ENCODE measurements around the gene MRPL20.
"Not testable (repeated sequence)": the region's sequence is repeated elsewhere in the genome, so short reads cannot be mapped to it uniquely, and the experiment has no call there.

The MRPL20 gene

GRCh38 chr1:1417396-1417795 is 10.3 kb upstream of the MRPL20 start:
- WGBS, result 77% methylated on average over 5 of the region's 5 CpGs
- H3K27me3 ChIP-seq (ENCODE audit: insufficient read depth, low read length); H3K4me3 ChIP-seq (ENCODE audit: low read length); H3K27ac ChIP-seq (ENCODE audit: low read depth, low read length); H3K36me3 ChIP-seq (ENCODE audit: insufficient read depth, low read length); H3K9ac ChIP-seq (ENCODE audit: low read depth, low read length); H3K9me3 ChIP-seq (ENCODE audit: insufficient read depth, low read depth, low read length): not testable (repeated sequence)
- H3K4me1 ChIP-seq (ENCODE audit: insufficient read depth, low read length), result peaks cover 12% of the 10 kb centered on the region

GRCh38 chr1:1415751-1416150 is 8.7 kb upstream of the MRPL20 start:
- WGBS, result 82% methylated on average over 13 of the region's 13 CpGs
- H3K4me3 ChIP-seq (ENCODE audit: low read length), result no peak overlapping the region
- no peak overlapping the region for H3K9ac ChIP-seq (ENCODE audit: low read depth, low read length)
- no peaks in the 10 kb centered on the region for H3K27me3 ChIP-seq (ENCODE audit: insufficient read depth, low read length)
- H3K9me3 ChIP-seq (ENCODE audit: insufficient read depth, low read depth, low read length), result peaks cover 5% of the 10 kb centered on the region; the same call in 1 of the 2 replicates
- no peaks in the 10 kb centered on the region for H3K36me3 ChIP-seq (ENCODE audit: insufficient read depth, low read length)
- no peak overlapping the region for H3K27ac ChIP-seq (ENCODE audit: low read depth, low read length)
- peaks cover 8% of the 10 kb centered on the region; the same call in 1 of the 2 replicates for H3K4me1 ChIP-seq (ENCODE audit: insufficient read depth, low read length)

GRCh38 chr1:1412311-1412902 is 5.3 kb upstream of the MRPL20 start:
- 96% methylated on average over 10 of the region's 11 CpGs for WGBS
- not testable (repeated sequence) for H3K9me3 ChIP-seq (ENCODE audit: insufficient read depth, low read depth, low read length); H3K36me3 ChIP-seq (ENCODE audit: insufficient read depth, low read length); H3K4me3 ChIP-seq (ENCODE audit: low read length); H3K9ac ChIP-seq (ENCODE audit: low read depth, low read length); H3K27me3 ChIP-seq (ENCODE audit: insufficient read depth, low read length); H3K27ac ChIP-seq (ENCODE audit: low read depth, low read length)
- H3K4me1 ChIP-seq (ENCODE audit: insufficient read depth, low read length), result peaks cover 25% of the 10 kb centered on the region

GRCh38 chr1:1411626-1412025 is 4.5 kb upstream of the MRPL20 start:
- peaks cover 25% of the 10 kb centered on the region for H3K4me1 ChIP-seq (ENCODE audit: insufficient read depth, low read length)
- no peaks in the 10 kb centered on the region for H3K27me3 ChIP-seq (ENCODE audit: insufficient read depth, low read length)
- WGBS, result 92% methylated on average over 13 of the region's 13 CpGs
- peak overlapping the region; percentile 41; the same call in 1 of the 2 replicates for H3K27ac ChIP-seq (ENCODE audit: low read depth, low read length)
- H3K4me3 ChIP-seq (ENCODE audit: low read length), result no peak overlapping the region
- H3K9me3 ChIP-seq (ENCODE audit: insufficient read depth, low read depth, low read length), result peaks cover 5% of the 10 kb centered on the region; the same call in 1 of the 2 replicates
- no peak overlapping the region for H3K9ac ChIP-seq (ENCODE audit: low read depth, low read length)
- H3K36me3 ChIP-seq (ENCODE audit: insufficient read depth, low read length), result peaks cover 7% of the 10 kb centered on the region

- WGBS, result 13% methylated on average over 6 of the region's 8 CpGs
- H3K4me3 ChIP-seq (ENCODE audit: low read length), result peak overlapping the region; percentile 27; the same call in 1 of the 2 replicates
- H3K4me1 ChIP-seq (ENCODE audit: insufficient read depth, low read length), result peaks cover 22% of the 10 kb centered on the region
These were observed 3.1 kb upstream of the MRPL20 start for GRCh38 chr1:1410238-1410637.

GRCh38 chr1:1407636-1408318 is 684 bp upstream of the MRPL20 start:
- peaks cover 38% of the 10 kb centered on the region for H3K36me3 ChIP-seq (ENCODE audit: insufficient read depth, low read length)
- H3K27me3 ChIP-seq (ENCODE audit: insufficient read depth, low read length), result no peaks in the 10 kb centered on the region
- H3K4me1 ChIP-seq (ENCODE audit: insufficient read depth, low read length), result peaks cover 22% of the 10 kb centered on the region
- peak overlapping the region; percentile 96 for H3K4me3 ChIP-seq (ENCODE audit: low read length)
- 8% methylated on average over 41 of the region's 41 CpGs for WGBS
- peak overlapping the region; percentile 98 for H3K27ac ChIP-seq (ENCODE audit: low read depth, low read length)
- H3K9me3 ChIP-seq (ENCODE audit: insufficient read depth, low read depth, low read length), result peaks cover 5% of the 10 kb centered on the region; the same call in 1 of the 2 replicates
- H3K9ac ChIP-seq (ENCODE audit: low read depth, low read length), result peak overlapping the region; percentile 97

More at GRCh38 chr1:1410238-1410637, 3.1 kb upstream of the MRPL20 start:
- H3K9me3 ChIP-seq (ENCODE audit: insufficient read depth, low read depth, low read length); H3K27me3 ChIP-seq (ENCODE audit: insufficient read depth, low read length): not testable (repeated sequence)
- peak overlapping the region; percentile 98 for H3K27ac ChIP-seq (ENCODE audit: low read depth, low read length)
- peaks cover 17% of the 10 kb centered on the region for H3K36me3 ChIP-seq (ENCODE audit: insufficient read depth, low read length)
- peak overlapping the region; percentile 80 for H3K9ac ChIP-seq (ENCODE audit: low read depth, low read length)

GRCh38 chr1:1406101-1406820 is 832 bp downstream of the MRPL20 start:
- Histone ChIP-seq H3K4me3 (ENCODE audit: low read length) (peak overlapping the region; percentile 96), H3K4me1 (ENCODE audit: insufficient read depth, low read length) (peaks cover 22% of the 10 kb centered on the region), H3K9ac (ENCODE audit: low read depth, low read length) (peak overlapping the region; percentile 97), H3K36me3 (ENCODE audit: insufficient read depth, low read length) (peaks cover 53% of the 10 kb centered on the region), H3K9me3 (ENCODE audit: insufficient read depth, low read depth, low read length) (no peaks in the 10 kb centered on the region), H3K27ac (ENCODE audit: low read depth, low read length) (peak overlapping the region; percentile 98), H3K27me3 (ENCODE audit: insufficient read depth, low read length) (no peaks in the 10 kb centered on the region)
- 50% methylated on average over 43 of the region's 43 CpGs for WGBS

GRCh38 chr1:1403653-1404052 is 3.4 kb downstream of the MRPL20 start:
- Histone ChIP-seq H3K27me3 (ENCODE audit: insufficient read depth, low read length) (no peaks in the 10 kb centered on the region), H3K4me3 (ENCODE audit: low read length) (no peak overlapping the region), H3K4me1 (ENCODE audit: insufficient read depth, low read length) (peaks cover 5% of the 10 kb centered on the region), H3K9ac (ENCODE audit: low read depth, low read length) (no peak overlapping the region; the same call in 1 of the 2 replicates), H3K27ac (ENCODE audit: low read depth, low read length) (no peak overlapping the region), H3K36me3 (ENCODE audit: insufficient read depth, low read length) (peaks cover 63% of the 10 kb centered on the region), H3K9me3 (ENCODE audit: insufficient read depth, low read depth, low read length) (no peaks in the 10 kb centered on the region)
- WGBS, result 95% methylated on average over 7 of the region's 7 CpGs

GRCh38 chr1:1402901-1403392 is 4.1 kb downstream of the MRPL20 start:
- not testable (repeated sequence) for H3K9me3 ChIP-seq (ENCODE audit: insufficient read depth, low read depth, low read length); H3K27me3 ChIP-seq (ENCODE audit: insufficient read depth, low read length); H3K4me1 ChIP-seq (ENCODE audit: insufficient read depth, low read length); H3K9ac ChIP-seq (ENCODE audit: low read depth, low read length); H3K27ac ChIP-seq (ENCODE audit: low read depth, low read length); H3K4me3 ChIP-seq (ENCODE audit: low read length)
- H3K36me3 ChIP-seq (ENCODE audit: insufficient read depth, low read length), result peaks cover 61% of the 10 kb centered on the region
- WGBS, result 93% methylated on average over 9 of the region's 9 CpGs

- H3K9ac ChIP-seq (ENCODE audit: low read depth, low read length), result no peak overlapping the region
- peaks cover 68% of the 10 kb centered on the region for H3K36me3 ChIP-seq (ENCODE audit: insufficient read depth, low read length)
These were observed 4.8 kb downstream of the MRPL20 start for GRCh38 chr1:1402072-1402900.

More at GRCh38 chr1:1402072-1402900, 4.8 kb downstream of the MRPL20 start:
- Histone ChIP-seq H3K4me3 (ENCODE audit: low read length) (no peak overlapping the region), H3K27ac (ENCODE audit: low read depth, low read length) (peak overlapping the region; percentile 39; the same call in 1 of the 2 replicates), H3K9me3 (ENCODE audit: insufficient read depth, low read depth, low read length) (no peaks in the 10 kb centered on the region), H3K4me1 (ENCODE audit: insufficient read depth, low read length) (peaks cover 9% of the 10 kb centered on the region), H3K27me3 (ENCODE audit: insufficient read depth, low read length) (no peaks in the 10 kb centered on the region)
- WGBS, result 83% methylated on average over 20 of the region's 20 CpGs

Measured in HUES64 (cell line).